HepG2 (cell line): ENCODE data around the gene MAPK12. TPM values are rescaled to one million over a fixed set of nuclear protein-coding genes. Genes with fewer than 3 reads are reported as not detected.
A peak's percentile ranks its signal among the peaks of the same experiment; 100 is the strongest.

Source experiments
- GATAD1 ChIP-seq: IDR thresholded peaks from 2 replicates; pipeline ENCODE4 v1.6.1; 2016; ENCODE audit warnings: missing genetic modification reagents, missing compliant biosample characterization
- ISX ChIP-seq: sonication (generic); formaldehyde crosslinking; conservative IDR thresholded peaks from 2 replicates; pipeline ENCODE4 v1.5.0; 2020; ENCODE audit warnings: missing genetic modification reagents
- KDM5B ChIP-seq: sonication (generic); formaldehyde crosslinking; IDR thresholded peaks from 2 replicates; pipeline ENCODE4 v1.4.0; 2020; ENCODE audit warnings: missing genetic modification reagents, mild to moderate bottlenecking, borderline replicate concordance
- MAF1 ChIP-seq: sonication (generic); formaldehyde crosslinking; IDR thresholded peaks from 2 replicates; pipeline ENCODE4 v1.5.0; 2020; ENCODE audit warnings: missing genetic modification reagents, borderline replicate concordance
- NKX3-1 ChIP-seq: sonication (generic); formaldehyde crosslinking; IDR thresholded peaks from 2 replicates; pipeline ENCODE4 v1.5.0; 2020; ENCODE audit warnings: missing genetic modification reagents
- RXRA ChIP-seq: sonication (generic); formaldehyde crosslinking; IDR thresholded peaks from 2 replicates; pipeline ENCODE4 v1.5.1; 2020; ENCODE audit warnings: missing genetic modification reagents
- SAP130 ChIP-seq: IDR thresholded peaks from 2 replicates; pipeline ENCODE4 v1.6.1; 2016; ENCODE audit warnings: low read depth
- SOX5 ChIP-seq: IDR thresholded peaks from 2 replicates; pipeline ENCODE4 v1.6.1; 2016; ENCODE audit warnings: borderline replicate concordance
- SYNCRIP ChIP-seq: fragments of 200-400 bp; formaldehyde crosslinking; IDR thresholded peaks from 2 replicates; pipeline ENCODE4 v1.6.1; 2018; ENCODE audit warnings: mild to moderate bottlenecking, low read depth, low read length; ENCODE audit not compliant: insufficient read depth
- TAF1 ChIP-seq: sonication (generic); formaldehyde crosslinking; IDR thresholded peaks from 2 replicates; pipeline ENCODE4 v1.4.0; 2020; ENCODE audit warnings: missing genetic modification reagents
- TP53 ChIP-seq: sonication (generic); formaldehyde crosslinking; conservative IDR thresholded peaks from 2 replicates; pipeline ENCODE4 v1.4.0; 2020; ENCODE audit warnings: missing genetic modification reagents
- ZMYM2 ChIP-seq: sonication (generic); formaldehyde crosslinking; IDR thresholded peaks from 2 replicates; pipeline ENCODE4 v1.8.0; 2022; ENCODE audit warnings: mild to moderate bottlenecking, missing genetic modification reagents
- ZNF234 ChIP-seq: sonication (generic); formaldehyde crosslinking; conservative IDR thresholded peaks from 2 replicates; pipeline ENCODE4 v1.5.1; 2020; ENCODE audit warnings: mild to moderate bottlenecking, missing genetic modification reagents
- ZNF530 ChIP-seq: sonication (generic); formaldehyde crosslinking; IDR thresholded peaks from 2 replicates; pipeline ENCODE4 v1.5.0; 2020; ENCODE audit warnings: low read depth, mild to moderate bottlenecking, missing genetic modification reagents
- ZNF850 ChIP-seq: sonication (generic); formaldehyde crosslinking; conservative IDR thresholded peaks from 2 replicates; pipeline ENCODE4 v1.9.0; 2021; ENCODE audit warnings: mild to moderate bottlenecking, missing genetic modification reagents
- polyA plus RNA-seq, 8 experiments: library from polyadenylated mRNA; depleted of rRNA in 3 of 8; stranded (reverse) in 7 of 8; unstranded in 1 of 8; fragments of >200 nt; fragmentation: Illumina TruSeq in 4 of 8; extraction: Trizol in 4 of 8; gene quantifications; 2 replicates each; pipeline versions ENCODE4 v1.2.1 to v1.2.3, GENCODE V29; 2011 to 2016; ENCODE audit warnings: low read depth in 4 of 8, missing spikeins in 1 of 8, mixed read lengths in 1 of 8; ENCODE audit not compliant: insufficient read depth in 1 of 8
- total RNA-seq, 5 experiments: library from RNA; depleted of rRNA; stranded (reverse); fragments of >200 nt; fragmentation: Illumina TruSeq; extraction: Trizol; gene quantifications; 2 replicates each; pipeline ENCODE4 v1.2.3, GENCODE V29; 2016; ENCODE audit warnings: low read depth in 1 of 5
- TF ChIP-seq, protein P1 (sequence below): sonication (generic); formaldehyde crosslinking; IDR thresholded peaks from 2 replicates; pipeline ENCODE4 v1.5.1; 2020; ENCODE audit warnings: missing genetic modification reagents, mild to moderate bottlenecking, borderline replicate concordance
- TF ChIP-seq, protein P2 (sequence below): sonication (generic); formaldehyde crosslinking; IDR thresholded peaks from 2 replicates; pipeline ENCODE4 v1.8.0; 2022; ENCODE audit warnings: low read depth, missing genetic modification reagents
- TF ChIP-seq, protein P3 (sequence below): sonication (generic); formaldehyde crosslinking; IDR thresholded peaks from 2 replicates; pipeline ENCODE4 v1.5.0; 2020; ENCODE audit warnings: missing genetic modification reagents
- TF ChIP-seq, protein P4 (sequence below): sonication (generic); formaldehyde crosslinking; IDR thresholded peaks from 2 replicates; pipeline ENCODE4 v1.4.0; 2020; ENCODE audit warnings: missing genetic modification reagents
- TF ChIP-seq, protein P5 (sequence below): sonication (generic); formaldehyde crosslinking; IDR thresholded peaks from 2 replicates; pipeline ENCODE4 v1.8.0; 2022; ENCODE audit warnings: mild to moderate bottlenecking, missing genetic modification reagents

The MAPK12 gene
- total and polyA plus RNA-seq, 2 of the 13 experiments (the other 11 are each of a cell fraction or from before 2014, with no cell fraction given) = 22.2 to 23.3 TPM

DNA sequence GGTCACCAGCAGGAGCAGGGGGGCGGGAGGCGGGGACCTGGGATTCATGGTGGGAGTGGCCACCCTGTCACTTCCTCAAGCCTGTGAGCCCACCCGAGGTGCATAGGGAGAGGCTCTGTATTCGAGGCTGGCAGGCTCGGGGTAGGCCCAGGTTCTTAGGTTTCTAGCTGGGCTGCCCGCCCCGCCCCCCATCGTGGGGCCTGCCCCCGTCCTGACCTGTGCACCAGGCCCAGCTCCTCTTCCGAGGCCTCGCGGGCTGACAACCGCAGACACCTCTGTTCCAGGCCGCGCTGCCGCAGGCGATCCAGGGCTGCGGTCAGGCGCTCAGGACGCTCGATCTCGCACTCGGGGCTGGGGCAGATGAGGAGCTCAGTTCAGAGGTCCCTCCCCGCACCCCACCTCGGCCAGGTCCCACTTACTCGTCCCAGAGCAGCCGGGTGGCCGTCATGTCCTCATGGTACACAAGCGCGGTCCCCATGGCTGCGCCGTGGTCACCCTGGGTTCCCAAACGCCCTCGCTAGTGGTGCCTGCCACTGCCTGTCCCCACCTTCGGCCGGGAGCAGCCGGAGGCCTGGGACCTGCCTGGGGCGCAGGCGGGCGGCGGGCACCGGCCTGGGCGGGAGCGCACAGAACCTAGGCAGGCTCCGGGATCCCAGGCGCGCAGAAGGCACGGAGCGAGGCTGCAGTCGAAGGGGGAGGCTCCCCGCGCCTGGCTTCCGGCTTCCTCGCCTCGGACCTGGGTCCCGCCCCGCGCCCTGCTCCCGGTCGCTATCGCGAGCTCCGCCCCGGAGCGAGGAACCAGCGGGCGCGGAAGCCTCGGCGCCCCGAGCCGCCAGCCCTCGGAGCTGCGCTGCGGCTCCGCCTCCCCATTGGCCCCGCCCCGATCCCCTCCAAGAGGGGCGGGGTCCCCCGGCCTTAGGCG is 10.7 kb downstream of the MAPK12 start, which contains the start of gene HDAC10 (continued):
- TF ChIP-seq, protein P1, sequence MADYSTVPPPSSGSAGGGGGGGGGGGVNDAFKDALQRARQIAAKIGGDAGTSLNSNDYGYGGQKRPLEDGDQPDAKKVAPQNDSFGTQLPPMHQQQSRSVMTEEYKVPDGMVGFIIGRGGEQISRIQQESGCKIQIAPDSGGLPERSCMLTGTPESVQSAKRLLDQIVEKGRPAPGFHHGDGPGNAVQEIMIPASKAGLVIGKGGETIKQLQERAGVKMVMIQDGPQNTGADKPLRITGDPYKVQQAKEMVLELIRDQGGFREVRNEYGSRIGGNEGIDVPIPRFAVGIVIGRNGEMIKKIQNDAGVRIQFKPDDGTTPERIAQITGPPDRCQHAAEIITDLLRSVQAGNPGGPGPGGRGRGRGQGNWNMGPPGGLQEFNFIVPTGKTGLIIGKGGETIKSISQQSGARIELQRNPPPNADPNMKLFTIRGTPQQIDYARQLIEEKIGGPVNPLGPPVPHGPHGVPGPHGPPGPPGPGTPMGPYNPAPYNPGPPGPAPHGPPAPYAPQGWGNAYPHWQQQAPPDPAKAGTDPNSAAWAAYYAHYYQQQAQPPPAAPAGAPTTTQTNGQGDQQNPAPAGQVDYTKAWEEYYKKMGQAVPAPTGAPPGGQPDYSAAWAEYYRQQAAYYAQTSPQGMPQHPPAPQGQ (CRISPR knock-in tag) = no peak
- TF ChIP-seq ISX (CRISPR knock-in tag) (no peak), ZNF234 (CRISPR knock-in tag) (peak; percentile 76; the same call in 1 of the 2 replicates), MAF1 (no peak), TP53 (CRISPR knock-in tag) (no peak), RXRA (CRISPR knock-in tag) (no peak), NKX3-1 (CRISPR knock-in tag) (no peak), SOX5 (CRISPR knock-in tag) (no peak), ZMYM2 (no peak), ZNF530 (CRISPR knock-in tag) (no peak), SAP130 (CRISPR knock-in tag) (peak; percentile 77), KDM5B (CRISPR knock-in tag) (peak; percentile 72; the same call in 1 of the 2 replicates), SYNCRIP (no peak), GATAD1 (no peak), ZNF850 (CRISPR knock-in tag) (no peak), TAF1 (peak; percentile 70; the same call in 1 of the 2 replicates)
- TF ChIP-seq, protein P2, sequence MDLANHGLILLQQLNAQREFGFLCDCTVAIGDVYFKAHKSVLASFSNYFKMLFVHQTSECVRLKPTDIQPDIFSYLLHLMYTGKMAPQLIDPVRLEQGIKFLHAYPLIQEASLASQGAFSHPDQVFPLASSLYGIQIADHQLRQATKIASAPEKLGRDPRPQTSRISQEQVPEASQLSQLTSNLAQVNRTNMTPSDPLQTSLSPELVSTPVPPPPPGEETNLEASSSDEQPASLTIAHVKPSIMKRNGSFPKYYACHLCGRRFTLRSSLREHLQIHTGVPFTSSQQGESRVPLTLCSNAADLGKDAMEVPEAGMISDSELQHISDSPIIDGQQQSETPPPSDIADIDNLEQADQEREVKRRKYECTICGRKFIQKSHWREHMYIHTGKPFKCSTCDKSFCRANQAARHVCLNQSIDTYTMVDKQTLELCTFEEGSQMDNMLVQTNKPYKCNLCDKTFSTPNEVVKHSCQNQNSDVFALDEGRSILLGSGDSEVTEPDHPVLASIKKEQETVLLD = peak; percentile 78
- TF ChIP-seq, protein P3, sequence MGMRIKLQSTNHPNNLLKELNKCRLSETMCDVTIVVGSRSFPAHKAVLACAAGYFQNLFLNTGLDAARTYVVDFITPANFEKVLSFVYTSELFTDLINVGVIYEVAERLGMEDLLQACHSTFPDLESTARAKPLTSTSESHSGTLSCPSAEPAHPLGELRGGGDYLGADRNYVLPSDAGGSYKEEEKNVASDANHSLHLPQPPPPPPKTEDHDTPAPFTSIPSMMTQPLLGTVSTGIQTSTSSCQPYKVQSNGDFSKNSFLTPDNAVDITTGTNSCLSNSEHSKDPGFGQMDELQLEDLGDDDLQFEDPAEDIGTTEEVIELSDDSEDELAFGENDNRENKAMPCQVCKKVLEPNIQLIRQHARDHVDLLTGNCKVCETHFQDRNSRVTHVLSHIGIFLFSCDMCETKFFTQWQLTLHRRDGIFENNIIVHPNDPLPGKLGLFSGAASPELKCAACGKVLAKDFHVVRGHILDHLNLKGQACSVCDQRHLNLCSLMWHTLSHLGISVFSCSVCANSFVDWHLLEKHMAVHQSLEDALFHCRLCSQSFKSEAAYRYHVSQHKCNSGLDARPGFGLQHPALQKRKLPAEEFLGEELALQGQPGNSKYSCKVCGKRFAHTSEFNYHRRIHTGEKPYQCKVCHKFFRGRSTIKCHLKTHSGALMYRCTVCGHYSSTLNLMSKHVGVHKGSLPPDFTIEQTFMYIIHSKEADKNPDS = 0 out of 2 replicates have a peak, but pooled peaks have one; percentile 78
- TF ChIP-seq, protein P4, sequence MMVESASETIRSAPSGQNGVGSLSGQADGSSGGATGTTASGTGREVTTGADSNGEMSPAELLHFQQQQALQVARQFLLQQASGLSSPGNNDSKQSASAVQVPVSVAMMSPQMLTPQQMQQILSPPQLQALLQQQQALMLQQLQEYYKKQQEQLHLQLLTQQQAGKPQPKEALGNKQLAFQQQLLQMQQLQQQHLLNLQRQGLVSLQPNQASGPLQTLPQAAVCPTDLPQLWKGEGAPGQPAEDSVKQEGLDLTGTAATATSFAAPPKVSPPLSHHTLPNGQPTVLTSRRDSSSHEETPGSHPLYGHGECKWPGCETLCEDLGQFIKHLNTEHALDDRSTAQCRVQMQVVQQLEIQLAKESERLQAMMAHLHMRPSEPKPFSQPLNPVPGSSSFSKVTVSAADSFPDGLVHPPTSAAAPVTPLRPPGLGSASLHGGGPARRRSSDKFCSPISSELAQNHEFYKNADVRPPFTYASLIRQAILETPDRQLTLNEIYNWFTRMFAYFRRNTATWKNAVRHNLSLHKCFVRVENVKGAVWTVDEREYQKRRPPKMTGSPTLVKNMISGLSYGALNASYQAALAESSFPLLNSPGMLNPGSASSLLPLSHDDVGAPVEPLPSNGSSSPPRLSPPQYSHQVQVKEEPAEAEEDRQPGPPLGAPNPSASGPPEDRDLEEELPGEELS (CRISPR knock-in tag) = no peak
- TF ChIP-seq, protein P5, sequence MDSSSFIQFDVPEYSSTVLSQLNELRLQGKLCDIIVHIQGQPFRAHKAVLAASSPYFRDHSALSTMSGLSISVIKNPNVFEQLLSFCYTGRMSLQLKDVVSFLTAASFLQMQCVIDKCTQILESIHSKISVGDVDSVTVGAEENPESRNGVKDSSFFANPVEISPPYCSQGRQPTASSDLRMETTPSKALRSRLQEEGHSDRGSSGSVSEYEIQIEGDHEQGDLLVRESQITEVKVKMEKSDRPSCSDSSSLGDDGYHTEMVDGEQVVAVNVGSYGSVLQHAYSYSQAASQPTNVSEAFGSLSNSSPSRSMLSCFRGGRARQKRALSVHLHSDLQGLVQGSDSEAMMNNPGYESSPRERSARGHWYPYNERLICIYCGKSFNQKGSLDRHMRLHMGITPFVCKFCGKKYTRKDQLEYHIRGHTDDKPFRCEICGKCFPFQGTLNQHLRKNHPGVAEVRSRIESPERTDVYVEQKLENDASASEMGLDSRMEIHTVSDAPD = no peak; the same call in 1 of the 2 replicates
